ENCODE data around the gene ITCH. TPM values are rescaled to one million over a fixed set of nuclear protein-coding genes. Genes with fewer than 3 reads are reported as not detected.
"Not testable (repeated sequence)": the region's sequence is repeated elsewhere in the genome, so short reads cannot be mapped to it uniquely, and the experiment has no call there.

The ITCH gene
- total RNA-seq, 1 experiment from 2014 or later = 138 TPM

DNA sequence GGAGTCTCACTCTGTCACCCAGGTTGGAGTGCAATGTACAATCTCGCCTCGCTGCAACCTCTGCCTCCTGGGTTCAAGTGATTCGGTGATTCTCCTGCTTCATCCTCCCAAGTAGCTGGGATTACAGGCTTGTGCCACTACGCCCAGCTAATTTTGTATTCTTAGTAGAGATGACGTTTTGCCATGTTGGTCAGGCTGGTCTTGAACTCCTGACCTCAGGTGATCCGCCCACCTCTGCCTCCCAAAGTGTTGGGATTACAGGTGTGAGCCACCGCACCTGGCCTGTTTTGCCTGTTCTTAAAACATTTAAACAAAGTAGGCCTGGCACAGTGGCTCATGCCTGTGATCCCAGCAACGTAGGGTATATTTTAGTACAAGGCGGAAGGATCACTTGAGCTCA lies 21.9 kb upstream of the ITCH start:
- H3K36me3 ChIP-seq (ENCODE audit: control insufficient read depth, insufficient read depth, low read length); H3K27me3 ChIP-seq (replicated peaks; ENCODE audit: control insufficient read depth, insufficient read depth, low read length); POLR2A ChIA-PET; intact Hi-C loops (cut with micrococcal nuclease; ENCODE audit: unreplicated experiment); H3K9me3 Mint-ChIP-seq (ENCODE audit: unreplicated experiment); H3K9me3 ChIP-seq; H3K4me3 ChIP-seq (ENCODE audit: low read depth, low read length); H3K36me3 Mint-ChIP-seq (ENCODE audit: insufficient read depth, unreplicated experiment); H3K27me3 Mint-ChIP-seq (ENCODE audit: insufficient read depth, unreplicated experiment); DNase-seq; H3K27ac Mint-ChIP-seq (ENCODE audit: unreplicated experiment); H3K4me3 Mint-ChIP-seq (ENCODE audit: unreplicated experiment); BruUV-seq (replicated peaks): not testable (repeated sequence)
- peaks cover 32% of the 10 kb centered on the region for H3K4me1 ChIP-seq
- CTCF ChIA-PET = interaction anchor here (0.6 to 1.8 kb wide), 2 partner anchors 12 to 28 kb away, joined by 4 read pairs; no protein-coding TSS in a partner anchor
- H3K4me1 Mint-ChIP-seq (ENCODE audit: low read depth, unreplicated experiment) = peaks cover 18% of the 10 kb centered on the region

DNA sequence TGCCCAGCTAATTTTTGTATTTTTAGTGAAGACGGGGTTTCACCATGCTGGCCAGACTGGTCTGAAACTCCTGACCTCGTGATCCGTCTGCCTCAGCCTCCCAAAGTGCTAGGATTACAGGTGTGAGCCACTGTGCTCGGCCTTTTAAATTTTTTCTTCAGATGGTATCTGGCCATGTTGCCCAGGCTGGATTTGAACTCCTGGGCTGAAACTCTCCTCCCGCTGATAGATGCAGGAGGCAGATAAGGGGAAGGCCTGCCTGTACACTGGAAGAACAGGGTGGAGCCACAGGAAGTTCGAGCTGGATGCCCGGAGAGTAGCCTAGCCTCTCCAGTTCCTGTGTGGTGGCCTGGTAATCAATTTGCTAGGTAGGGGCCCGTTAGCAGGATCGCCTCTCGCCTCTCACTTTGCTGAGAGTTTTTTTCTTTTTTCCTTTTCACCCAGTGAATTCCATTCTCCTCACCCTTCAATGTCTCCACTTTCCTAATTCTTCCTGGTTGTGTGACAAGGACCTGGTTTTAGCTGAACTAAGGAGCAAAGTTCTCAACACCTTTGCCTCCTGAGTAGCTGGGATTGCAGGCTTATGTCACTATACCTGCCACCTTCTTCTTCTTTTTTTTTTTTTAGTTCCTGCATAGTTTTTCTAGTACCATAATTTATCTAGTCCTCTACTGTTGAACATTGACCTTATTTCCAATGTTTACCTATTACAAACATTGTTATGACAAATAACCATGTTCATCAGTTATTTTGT lies 19.4 kb upstream of the ITCH start:
- H3K36me3 Mint-ChIP-seq (ENCODE audit: insufficient read depth, unreplicated experiment) = no peaks in the 10 kb centered on the region
- H3K4me3 Mint-ChIP-seq (ENCODE audit: unreplicated experiment) = peak overlapping the region; percentile 14
- Histone ChIP-seq H3K9me3 (no peaks in the 10 kb centered on the region), H3K4me3 (ENCODE audit: low read depth, low read length) (no peak overlapping the region), H3K36me3 (ENCODE audit: control insufficient read depth, insufficient read depth, low read length) (no peaks in the 10 kb centered on the region), H3K4me1 (peaks cover 36% of the 10 kb centered on the region), H3K27me3 (replicated peaks; ENCODE audit: control insufficient read depth, insufficient read depth, low read length) (no peaks in the 10 kb centered on the region)
- BruUV-seq (replicated peaks) = no TSS peak
- DNase-seq = peak; percentile 55 to 80
- H3K27me3 Mint-ChIP-seq (ENCODE audit: insufficient read depth, unreplicated experiment) = no peaks in the 10 kb centered on the region
- no peaks in the 10 kb centered on the region for H3K9me3 Mint-ChIP-seq (ENCODE audit: unreplicated experiment)
- TF ChIP-seq, protein P1, sequence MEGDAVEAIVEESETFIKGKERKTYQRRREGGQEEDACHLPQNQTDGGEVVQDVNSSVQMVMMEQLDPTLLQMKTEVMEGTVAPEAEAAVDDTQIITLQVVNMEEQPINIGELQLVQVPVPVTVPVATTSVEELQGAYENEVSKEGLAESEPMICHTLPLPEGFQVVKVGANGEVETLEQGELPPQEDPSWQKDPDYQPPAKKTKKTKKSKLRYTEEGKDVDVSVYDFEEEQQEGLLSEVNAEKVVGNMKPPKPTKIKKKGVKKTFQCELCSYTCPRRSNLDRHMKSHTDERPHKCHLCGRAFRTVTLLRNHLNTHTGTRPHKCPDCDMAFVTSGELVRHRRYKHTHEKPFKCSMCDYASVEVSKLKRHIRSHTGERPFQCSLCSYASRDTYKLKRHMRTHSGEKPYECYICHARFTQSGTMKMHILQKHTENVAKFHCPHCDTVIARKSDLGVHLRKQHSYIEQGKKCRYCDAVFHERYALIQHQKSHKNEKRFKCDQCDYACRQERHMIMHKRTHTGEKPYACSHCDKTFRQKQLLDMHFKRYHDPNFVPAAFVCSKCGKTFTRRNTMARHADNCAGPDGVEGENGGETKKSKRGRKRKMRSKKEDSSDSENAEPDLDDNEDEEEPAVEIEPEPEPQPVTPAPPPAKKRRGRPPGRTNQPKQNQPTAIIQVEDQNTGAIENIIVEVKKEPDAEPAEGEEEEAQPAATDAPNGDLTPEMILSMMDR (IDR thresholded peaks at IDR 0.05; ENCODE audit: insufficient read depth in 1 of 2, low read depth in 1 of 2, low read length in 1 of 2, severe bottlenecking in 1 of 2, unreplicated experiment in 1 of 2) = no peak
- peak overlapping the region; percentile 76 for H3K27ac Mint-ChIP-seq (ENCODE audit: unreplicated experiment)
- CTCF ChIA-PET = interaction anchor here (0.5 to 3.4 kb wide), 4 partner anchors 19 to 179 kb away, joined by 3 to 21 read pairs (median 4); partner anchors contain the start of gene ITCH
- peaks cover 18% of the 10 kb centered on the region for H3K4me1 Mint-ChIP-seq (ENCODE audit: low read depth, unreplicated experiment)
- intact Hi-C loops (cut with micrococcal nuclease; ENCODE audit: unreplicated experiment) = no loop called here
- POLR2A ChIA-PET = interaction anchor here (0.8 to 1.3 kb wide), 2 partner anchors 9 to 19 kb away, joined by 3 to 13 read pairs; partner anchors contain the start of gene ITCH

DNA sequence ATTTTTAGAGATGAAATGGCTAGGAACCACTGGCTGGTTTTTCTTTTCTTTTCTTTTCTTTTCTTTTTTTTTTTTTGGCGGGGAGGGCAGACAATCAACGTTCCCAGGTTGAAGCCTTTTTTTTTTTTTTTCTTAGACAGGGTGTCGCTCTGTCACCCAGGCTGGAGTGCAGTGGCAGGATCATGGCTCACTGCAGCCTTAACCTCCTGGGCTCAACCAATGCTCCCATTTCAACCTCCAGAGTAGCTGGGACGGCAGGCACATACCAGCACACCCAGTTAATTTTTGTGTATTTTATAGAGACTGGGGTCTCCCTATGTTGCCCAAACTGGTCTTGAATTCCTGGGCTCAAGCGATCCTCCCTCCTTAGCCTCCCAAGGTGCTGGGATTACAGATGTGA lies 18.8 kb upstream of the ITCH start:
- H3K36me3 Mint-ChIP-seq (ENCODE audit: insufficient read depth, unreplicated experiment) = no peaks in the 10 kb centered on the region
- Histone ChIP-seq H3K4me1 (peaks cover 36% of the 10 kb centered on the region), H3K27me3 (replicated peaks; ENCODE audit: control insufficient read depth, insufficient read depth, low read length) (no peaks in the 10 kb centered on the region), H3K36me3 (ENCODE audit: control insufficient read depth, insufficient read depth, low read length) (no peaks in the 10 kb centered on the region), H3K4me3 (ENCODE audit: low read depth, low read length) (no peak overlapping the region), H3K9me3 (no peaks in the 10 kb centered on the region)
- TF ChIP-seq, protein P1 (IDR thresholded peaks at IDR 0.05; ENCODE audit: insufficient read depth in 1 of 2, low read depth in 1 of 2, low read length in 1 of 2, severe bottlenecking in 1 of 2, unreplicated experiment in 1 of 2) = no peak
- intact Hi-C loops (cut with micrococcal nuclease; ENCODE audit: unreplicated experiment) = no loop called here
- CTCF ChIA-PET = interaction anchor here (0.5 to 3.4 kb wide), 5 partner anchors 19 to 211 kb away, joined by 3 to 21 read pairs (median 4); partner anchors contain the start of gene ITCH
- H3K27ac Mint-ChIP-seq (ENCODE audit: unreplicated experiment) = peak overlapping the region; percentile 76
- POLR2A ChIA-PET = interaction anchor here (0.8 to 1.3 kb wide), 2 partner anchors 9 to 19 kb away, joined by 3 to 13 read pairs; partner anchors contain the start of gene ITCH
- H3K4me1 Mint-ChIP-seq (ENCODE audit: low read depth, unreplicated experiment) = peaks cover 18% of the 10 kb centered on the region
- H3K9me3 Mint-ChIP-seq (ENCODE audit: unreplicated experiment) = no peaks in the 10 kb centered on the region
- H3K4me3 Mint-ChIP-seq (ENCODE audit: unreplicated experiment) = peak overlapping the region; percentile 14
- no peak for DNase-seq
- H3K27me3 Mint-ChIP-seq (ENCODE audit: insufficient read depth, unreplicated experiment) = no peaks in the 10 kb centered on the region
- BruUV-seq (replicated peaks) = no TSS peak
